Esophagus mucosa (tissue), 1 donor: ENCODE data around the gene PPP2R5B. TPM values are rescaled to one million over a fixed set of nuclear protein-coding genes. Genes with fewer than 3 reads are reported as not detected.
A peak's percentile ranks its signal among the peaks of the same experiment; 100 is the strongest.

Experiments
- ATAC-seq: fragments of 200-7000 bp; cut with Tn5 transposase; one replicate; pipeline ENCODE4 v1.9.1; 2020
- total RNA-seq: library from RNA; stranded (reverse); gene quantifications from one replicate; pipeline ENCODE4 v1.2.4, GENCODE V29; 2023
- donor health status: DM: yes; HTN: yes; CAD: no.

Gene PPP2R5B
- total RNA-seq, 1 donor from 2014 or later: 7.0 TPM

DNA sequence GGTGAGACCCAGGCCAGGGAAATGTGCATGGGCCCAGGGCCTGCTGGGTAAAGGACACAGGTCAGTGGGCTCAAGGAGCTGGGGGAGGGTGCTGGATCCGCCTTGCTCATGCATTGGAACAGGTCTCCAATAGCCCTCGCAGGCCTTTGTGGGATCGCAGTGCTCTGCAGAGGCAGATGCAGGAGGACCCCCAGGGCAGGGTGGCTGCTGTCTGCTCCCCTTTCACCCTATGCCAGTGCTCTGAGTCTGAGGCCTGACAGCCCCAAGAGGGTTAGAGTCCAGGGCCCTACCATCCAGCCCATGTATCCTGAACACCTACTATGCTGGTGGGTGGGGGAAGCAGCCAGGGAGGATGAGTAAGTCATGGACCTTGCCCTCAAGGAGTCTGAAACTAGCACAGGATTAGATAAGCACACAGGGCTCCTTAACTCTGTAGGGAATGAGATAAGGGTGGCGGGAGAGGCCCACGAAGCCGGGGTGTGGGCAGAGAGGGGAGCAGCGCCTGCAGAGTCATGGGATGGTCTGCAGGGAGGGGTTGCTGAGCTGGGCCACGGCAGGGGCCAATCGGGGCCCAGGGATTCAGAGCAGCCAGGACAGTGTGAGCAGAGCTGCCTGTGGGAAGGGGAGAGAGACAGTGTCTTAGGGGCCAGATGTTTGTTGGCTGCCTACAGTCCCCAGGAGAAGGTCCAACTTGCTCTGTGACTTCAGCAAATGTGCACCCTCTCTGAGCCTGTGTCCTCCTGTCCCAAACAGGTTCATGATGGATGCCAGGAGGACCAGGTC lies 35.6 kb upstream of the PPP2R5B start:
- no peak for ATAC-seq

GRCh38 chr11:64890522-64890939 lies 34.0 kb upstream of the PPP2R5B start:
- ATAC-seq: no peak

GRCh38 chr11:64891215-64891848 lies 33.2 kb upstream of the PPP2R5B start:
- ATAC-seq: no peak

GRCh38 chr11:64891880-64892279 lies 32.6 kb upstream of the PPP2R5B start:
- ATAC-seq: no peak

GRCh38 chr11:64892411-64892831 lies 32.1 kb upstream of the PPP2R5B start:
- ATAC-seq: no peak

DNA sequence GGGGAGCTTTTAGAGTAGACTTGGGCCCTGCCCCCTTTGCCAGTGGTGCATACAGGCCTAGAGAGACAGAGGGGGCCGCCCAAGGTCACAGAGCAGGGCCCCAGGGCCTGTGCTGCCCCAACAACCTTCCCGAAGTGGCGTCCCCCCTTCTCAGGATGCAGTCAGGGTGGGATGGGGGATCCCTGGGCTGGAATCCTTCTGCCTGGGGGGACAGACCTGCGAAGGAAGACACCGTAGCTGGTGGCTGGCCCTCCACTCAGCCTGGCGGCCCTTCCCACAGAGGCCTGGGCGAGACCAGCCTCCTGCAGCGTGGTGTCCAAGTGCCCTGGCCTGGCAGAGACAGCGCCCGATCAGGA lies 31.7 kb upstream of the PPP2R5B start:
- ATAC-seq: no peak

DNA sequence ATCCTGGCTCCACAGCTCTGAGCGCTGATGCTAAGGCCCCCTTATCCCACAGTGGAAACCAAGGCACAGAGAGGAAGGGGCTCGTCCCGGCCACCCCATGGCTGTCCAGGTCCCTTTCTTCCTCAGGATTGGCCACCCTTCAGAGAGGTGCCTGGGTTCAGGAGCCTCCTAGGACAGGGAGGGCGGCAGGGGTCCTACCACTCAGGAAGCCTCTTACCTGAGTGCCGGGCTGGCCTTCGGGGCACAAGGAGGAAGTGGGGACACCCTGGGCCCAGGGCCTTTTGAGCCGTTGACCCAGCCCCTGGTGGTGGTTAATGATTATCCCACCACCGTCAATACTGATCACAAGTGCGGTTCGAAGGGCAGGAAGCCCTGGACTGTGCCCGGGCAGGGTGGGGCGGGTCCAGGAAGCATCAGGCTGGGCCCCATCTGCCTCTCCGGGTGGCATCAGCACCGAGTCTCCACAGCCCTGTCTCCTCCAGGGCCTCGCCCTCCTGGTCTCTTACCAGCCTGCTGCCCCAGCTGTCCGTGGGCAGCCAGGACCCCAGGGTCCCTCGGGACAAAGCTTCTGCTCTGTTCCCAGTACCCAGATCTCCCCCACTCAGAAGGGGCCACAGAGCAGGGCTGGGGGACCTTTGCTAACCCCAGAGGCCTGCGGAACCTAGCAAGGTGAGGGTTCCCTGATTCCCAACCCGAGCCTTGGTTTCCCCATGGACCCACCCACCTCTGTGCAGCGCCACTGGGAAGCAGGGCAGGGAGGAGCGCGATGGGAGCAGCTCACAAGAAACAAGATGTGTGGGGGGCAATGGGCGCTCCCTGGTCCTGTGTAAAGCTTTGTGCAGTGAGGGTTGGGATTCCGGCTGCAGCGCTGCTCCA lies 31.1 kb upstream of the PPP2R5B start:
- no peak for ATAC-seq

DNA sequence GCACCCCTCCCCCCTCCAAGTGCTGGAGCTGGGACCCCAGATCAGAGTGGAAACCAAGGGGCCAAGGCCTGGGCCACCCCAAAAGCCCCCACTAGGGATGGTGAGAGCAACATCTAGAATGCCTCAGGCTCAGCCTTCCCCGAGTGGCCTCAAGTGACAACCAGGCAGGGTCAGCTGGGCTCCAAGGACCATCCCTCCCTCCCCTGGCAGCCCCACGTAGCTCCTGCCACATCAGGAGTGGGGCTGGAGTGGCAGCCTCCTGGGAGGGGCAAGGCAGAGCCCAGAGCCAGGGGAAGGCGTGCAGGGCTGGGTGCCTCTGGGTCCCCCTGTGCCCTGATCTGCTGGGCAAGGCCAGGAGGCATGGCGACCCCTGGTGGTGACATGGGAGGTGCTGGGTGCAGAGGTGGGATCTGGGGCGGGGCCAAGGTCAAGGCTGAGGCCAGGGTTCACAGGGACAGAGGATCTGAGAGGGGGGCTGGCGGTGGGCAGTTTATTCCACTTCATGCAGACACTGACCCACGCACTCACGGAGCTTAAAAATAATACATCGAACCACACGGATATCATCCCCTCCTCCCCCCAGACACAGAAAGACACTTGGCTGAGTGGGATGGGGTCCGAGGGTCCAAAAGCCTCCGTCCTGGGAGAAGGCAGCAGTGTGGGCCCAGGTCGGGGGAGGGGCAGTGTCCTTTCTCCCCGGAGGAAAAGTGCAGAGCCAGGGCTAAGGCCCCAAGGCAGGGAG lies 30.2 kb upstream of the PPP2R5B start:
- ATAC-seq: peak; percentile 62

DNA sequence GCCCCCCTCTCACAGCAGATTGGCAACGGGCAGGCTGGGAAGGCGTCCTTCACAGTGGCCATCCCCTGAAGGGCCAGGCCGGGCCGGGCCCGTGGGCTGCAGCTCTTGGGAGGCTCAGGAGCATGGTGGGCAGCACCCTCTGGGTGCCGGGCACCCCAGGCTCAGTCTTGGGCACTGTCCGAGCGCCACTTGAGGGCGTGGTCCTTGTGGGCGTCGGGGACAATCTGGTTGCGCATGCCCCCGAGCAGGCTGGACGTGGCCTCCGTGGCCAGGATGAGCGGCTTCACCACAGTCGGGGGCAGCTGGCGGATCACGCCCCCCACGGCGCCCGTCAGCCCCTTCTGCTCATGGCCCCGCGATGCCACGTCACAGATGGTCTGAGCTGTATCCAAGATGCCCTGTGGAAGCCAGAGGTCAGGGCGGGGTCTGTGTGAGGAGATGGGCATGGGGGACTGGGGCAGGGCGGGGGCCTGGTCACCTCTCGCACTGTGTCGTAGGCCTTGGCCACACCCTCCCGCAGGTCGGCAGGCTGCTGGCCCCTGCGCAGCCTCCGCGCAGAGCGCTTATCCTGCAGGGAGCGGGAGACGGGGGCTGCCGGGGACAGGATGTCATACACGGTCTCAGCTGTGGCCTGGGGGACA lies 29.6 kb upstream of the PPP2R5B start:
- no peak for ATAC-seq

DNA sequence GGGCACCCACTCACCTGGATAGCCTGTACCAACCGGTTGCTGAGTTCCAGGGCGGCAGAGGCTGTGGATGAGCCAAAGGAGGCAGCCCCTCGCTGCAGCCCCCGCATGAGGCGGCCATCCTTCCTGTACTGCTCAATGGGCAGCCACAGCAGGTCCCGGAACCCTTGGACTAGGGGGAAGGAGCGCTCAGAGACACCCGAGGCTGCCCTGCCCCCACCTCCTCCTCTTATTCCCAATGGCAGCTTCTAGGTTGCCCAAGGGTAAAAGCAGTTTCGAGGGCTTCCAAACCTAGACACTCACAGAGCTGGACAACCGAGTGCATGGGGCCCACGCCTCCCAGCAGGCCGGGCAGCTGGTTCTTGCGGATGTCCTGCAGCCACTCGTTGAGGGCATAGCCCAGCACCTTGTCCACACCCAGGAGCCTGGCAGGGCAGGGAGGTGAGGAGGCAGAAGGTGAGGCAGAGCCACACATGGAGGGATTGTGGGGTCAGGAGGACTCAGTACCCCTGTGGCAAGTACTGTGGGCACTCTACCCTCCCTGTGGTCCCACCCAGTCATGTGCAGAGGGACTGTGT lies 28.0 kb upstream of the PPP2R5B start:
- ATAC-seq: no peak

- ATAC-seq: no peak
These were observed 27.0 kb upstream of the PPP2R5B start for GRCh38 chr11:64897381-64898075.

- ATAC-seq: no peak
These were observed 26.4 kb upstream of the PPP2R5B start for GRCh38 chr11:64898076-64898445.

- ATAC-seq: no peak
These were observed 25.9 kb upstream of the PPP2R5B start for GRCh38 chr11:64898541-64898940.

GRCh38 chr11:64900263-64900678 lies 24.2 kb upstream of the PPP2R5B start:
- ATAC-seq: peak; percentile 80

DNA sequence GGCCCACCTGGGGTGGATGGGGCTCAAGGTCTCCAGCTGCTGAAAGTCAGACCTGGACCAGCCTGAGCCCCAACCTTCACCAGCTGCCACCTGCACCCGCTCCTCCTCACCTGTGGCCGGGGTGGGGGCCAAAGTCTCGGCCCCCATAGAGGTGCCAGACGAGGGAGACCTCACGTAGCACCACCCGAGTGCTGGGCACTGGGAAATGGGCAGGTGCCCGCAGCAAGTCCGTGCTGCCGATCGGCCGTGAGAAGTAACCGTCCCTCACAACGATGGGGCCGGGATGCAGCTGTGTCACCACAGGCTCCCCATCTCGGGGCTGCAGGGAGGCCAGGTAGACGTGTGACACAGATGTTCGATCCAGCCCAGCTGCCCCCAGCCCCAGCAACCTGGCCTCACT lies 23.7 kb upstream of the PPP2R5B start:
- no peak for ATAC-seq

DNA sequence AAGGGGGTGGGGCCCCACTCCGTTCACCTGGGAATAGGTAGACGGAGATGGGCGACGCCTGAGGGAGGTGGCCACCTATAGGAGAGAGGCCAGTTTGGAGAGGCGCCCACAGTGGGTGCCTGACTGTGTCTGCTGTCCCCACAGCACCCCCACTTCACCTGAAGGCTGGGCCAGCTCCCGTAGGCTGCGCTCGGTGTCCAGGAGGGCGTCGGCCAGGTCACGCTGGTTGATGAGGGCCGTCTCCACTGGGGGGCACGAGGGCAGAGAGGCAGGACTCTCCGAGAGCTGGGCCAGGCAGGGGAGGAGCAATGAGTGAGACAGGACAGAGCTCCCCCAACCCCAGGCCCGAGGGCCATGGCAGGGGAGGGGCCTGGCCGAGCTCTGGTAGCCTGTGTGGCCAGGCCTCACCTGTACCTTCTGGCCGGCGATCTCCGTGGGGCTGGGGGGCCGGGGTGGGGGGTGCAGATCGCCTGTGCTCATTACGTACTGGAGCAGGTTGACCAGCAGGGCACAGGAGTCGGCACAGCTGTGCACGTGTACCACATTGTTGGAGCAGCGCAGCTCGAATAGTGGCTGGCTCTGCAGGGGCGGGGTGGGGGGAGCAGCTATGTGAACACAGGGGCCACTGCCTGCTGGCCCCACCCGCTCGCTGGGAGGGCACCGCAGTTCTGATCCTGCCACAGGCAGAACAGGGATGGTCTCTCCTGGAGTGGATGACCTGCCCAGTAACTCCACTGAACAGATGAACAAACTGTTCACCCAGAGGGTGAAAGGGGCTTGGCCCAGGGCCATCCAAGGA lies 22.2 kb upstream of the PPP2R5B start:
- ATAC-seq: no peak

GRCh38 chr11:64903291-64903833 lies 21.1 kb upstream of the PPP2R5B start:
- no peak for ATAC-seq

- no peak for ATAC-seq
These were observed 18.8 kb upstream of the PPP2R5B start for GRCh38 chr11:64905516-64906313.

- no peak for ATAC-seq
These were observed 18.2 kb upstream of the PPP2R5B start for GRCh38 chr11:64906314-64906635.
